OCI-LY1 (cell line): ENCODE data around the gene YPEL4.

ENCODE experiments used
- H2AFZ ChIP-seq: fragments of 200-600 bp; sonication (generic), shearing (Covaris generic); 2 replicates; pipeline ENCODE4 v1.6.0; 2014; ENCODE audit warnings: antibody characterized with exemption, mild to moderate bottlenecking, low read length
- H3F3A ChIP-seq: fragments of 200-600 bp; sonication (generic), shearing (Covaris generic); 2 replicates; pipeline ENCODE4 v1.6.0; 2014; ENCODE audit warnings: mild to moderate bottlenecking, antibody characterized with exemption, low read length, moderate library complexity; ENCODE audit not compliant: insufficient read depth
- H3K27ac ChIP-seq: fragments of 200-600 bp; sonication (generic); 2 replicates; pipeline ENCODE4 v1.5.1; 2014; ENCODE audit warnings: low read length, mixed run types, mild to moderate bottlenecking, low read depth; ENCODE audit not compliant: poor library complexity, severe bottlenecking
- H3K27me3 ChIP-seq: fragments of 200-600 bp; sonication (generic); 2 replicates; pipeline ENCODE4 v1.6.0; 2014; ENCODE audit warnings: antibody characterized with exemption, mild to moderate bottlenecking, low read length, moderate library complexity; ENCODE audit not compliant: insufficient read depth
- H3K36me3 ChIP-seq: fragments of 200-600 bp; sonication (generic); 2 replicates; pipeline ENCODE4 v1.6.1; 2014; ENCODE audit warnings: mild to moderate bottlenecking, antibody characterized with exemption, low read length, moderate library complexity, mixed read lengths; ENCODE audit not compliant: insufficient read depth
- H3K4me1 ChIP-seq: fragments of 200-600 bp; sonication (generic); 2 replicates; pipeline ENCODE4 v1.5.1; 2014; ENCODE audit warnings: mild to moderate bottlenecking, low read length, moderate library complexity; ENCODE audit not compliant: insufficient read depth, severe bottlenecking
- H3K4me2 ChIP-seq: fragments of 200-600 bp; sonication (generic), shearing (Covaris generic); 2 replicates; pipeline ENCODE4 v1.6.1; 2014; ENCODE audit warnings: low read length
- H3K4me3 ChIP-seq: fragments of 200-600 bp; sonication (generic); 2 replicates; pipeline ENCODE4 v1.5.1; 2014; ENCODE audit warnings: low read length, low read depth, mild to moderate bottlenecking, mixed read lengths; ENCODE audit not compliant: poor library complexity, severe bottlenecking
- H3K79me2 ChIP-seq: fragments of 200-600 bp; shearing (Covaris generic); 2 replicates; pipeline ENCODE4 v1.6.1; 2016; ENCODE audit warnings: mixed run types, low read length, mixed read lengths; ENCODE audit not compliant: insufficient read depth
- H3K9ac ChIP-seq: fragments of 200-600 bp; sonication (generic), shearing (Covaris generic); 2 replicates; pipeline ENCODE4 v1.6.1; 2014; ENCODE audit warnings: mild to moderate bottlenecking, low read length, mixed read lengths
- H3K9me2 ChIP-seq: fragments of 200-600 bp; sonication (generic), shearing (Covaris generic); 2 replicates; pipeline ENCODE4 v1.6.1; 2014; ENCODE audit warnings: low read depth, mild to moderate bottlenecking, low read length, mixed read lengths
- H3K9me3 ChIP-seq: fragments of 200-600 bp; shearing (Covaris generic); 2 replicates; pipeline ENCODE4 v1.6.1; 2014; ENCODE audit warnings: low read length, mixed read lengths
- H4K20me1 ChIP-seq: fragments of 200-600 bp; sonication (generic), shearing (Covaris generic); 2 replicates; pipeline ENCODE4 v1.6.0; 2016; ENCODE audit warnings: mild to moderate bottlenecking, low read length; ENCODE audit not compliant: insufficient read depth
- EZH2 ChIP-seq: fragments of 200-600 bp; sonication (generic), shearing (Covaris generic); IDR thresholded peaks from 2 replicates; pipeline ENCODE4 v1.8.0; 2017; ENCODE audit warnings: borderline replicate concordance, mixed run types, mild to moderate bottlenecking, antibody characterized with exemption, low read length, moderate library complexity, mixed read lengths
- TF ChIP-seq, protein P1 (sequence below): fragments of 200-600 bp; sonication (generic), shearing (Covaris generic); IDR thresholded peaks from 2 replicates; pipeline ENCODE4 v1.5.1; 2017; ENCODE audit warnings: mild to moderate bottlenecking, antibody characterized with exemption, low read length, moderate library complexity, mixed read lengths

The YPEL4 gene

DNA sequence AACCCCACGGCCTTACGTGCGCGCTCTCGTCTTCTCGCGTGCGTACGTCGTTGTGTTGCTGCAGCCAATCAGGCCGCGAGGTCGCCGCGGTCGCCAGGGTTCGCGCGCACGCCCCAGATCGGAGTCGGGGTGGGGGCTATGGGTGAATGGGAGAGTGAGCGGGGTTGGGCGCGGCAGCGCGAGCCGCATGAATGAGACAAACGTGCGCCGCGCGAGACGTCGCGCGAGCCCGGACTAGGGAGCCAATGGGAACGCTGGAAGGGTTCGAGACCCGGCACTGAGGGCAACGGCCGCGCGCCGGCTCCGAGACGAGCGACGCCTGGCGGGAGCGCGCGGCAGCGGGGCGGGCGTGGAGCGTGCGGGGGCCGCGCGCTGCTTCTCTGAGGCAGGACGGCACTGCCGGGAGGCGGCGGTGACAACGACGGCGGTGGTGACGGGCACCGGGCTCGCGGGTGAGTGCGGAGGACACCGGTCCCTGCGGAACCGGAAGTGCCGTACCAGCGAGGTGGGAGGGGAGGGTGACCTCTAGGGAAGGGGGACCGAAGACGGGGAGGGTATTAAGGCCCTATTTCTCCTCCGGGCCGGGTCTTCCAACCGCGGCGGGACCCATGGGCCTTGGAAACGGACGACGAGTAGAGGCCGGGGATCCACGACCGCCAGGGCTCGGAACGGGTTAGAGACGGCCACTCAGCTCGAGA is 18.2 kb upstream of the YPEL4 start, which contains the start of gene ZDHHC5:
ZDHHC5 (plus strand) TSS at position 379 of the 698 bp plus-strand sequence. CDS start 4,977 bp downstream, outside the sequence.
- H3K27ac ChIP-seq, result peak within 1 kb of the TSS; percentile 83
- no peaks in the 10 kb centered on the region for H3F3A ChIP-seq
- peak within 1 kb of the TSS; percentile 100 for H3K9ac ChIP-seq
- no peaks in the 10 kb centered on the region for H3K27me3 ChIP-seq
- peak within 1 kb of the TSS; percentile 89 for H3K4me2 ChIP-seq
- peaks cover 42% of the 10 kb centered on the region for H3K79me2 ChIP-seq
- H3K36me3 ChIP-seq, result peaks cover 28% of the 10 kb centered on the region
- H3K9me3 ChIP-seq, result no peaks in the 10 kb centered on the region
- H3K9me2 ChIP-seq, result no peaks in the 10 kb centered on the region
- peaks cover 21% of the 10 kb centered on the region for H3K4me1 ChIP-seq
- TF ChIP-seq EZH2, result no peak
- TF ChIP-seq, protein P1, sequence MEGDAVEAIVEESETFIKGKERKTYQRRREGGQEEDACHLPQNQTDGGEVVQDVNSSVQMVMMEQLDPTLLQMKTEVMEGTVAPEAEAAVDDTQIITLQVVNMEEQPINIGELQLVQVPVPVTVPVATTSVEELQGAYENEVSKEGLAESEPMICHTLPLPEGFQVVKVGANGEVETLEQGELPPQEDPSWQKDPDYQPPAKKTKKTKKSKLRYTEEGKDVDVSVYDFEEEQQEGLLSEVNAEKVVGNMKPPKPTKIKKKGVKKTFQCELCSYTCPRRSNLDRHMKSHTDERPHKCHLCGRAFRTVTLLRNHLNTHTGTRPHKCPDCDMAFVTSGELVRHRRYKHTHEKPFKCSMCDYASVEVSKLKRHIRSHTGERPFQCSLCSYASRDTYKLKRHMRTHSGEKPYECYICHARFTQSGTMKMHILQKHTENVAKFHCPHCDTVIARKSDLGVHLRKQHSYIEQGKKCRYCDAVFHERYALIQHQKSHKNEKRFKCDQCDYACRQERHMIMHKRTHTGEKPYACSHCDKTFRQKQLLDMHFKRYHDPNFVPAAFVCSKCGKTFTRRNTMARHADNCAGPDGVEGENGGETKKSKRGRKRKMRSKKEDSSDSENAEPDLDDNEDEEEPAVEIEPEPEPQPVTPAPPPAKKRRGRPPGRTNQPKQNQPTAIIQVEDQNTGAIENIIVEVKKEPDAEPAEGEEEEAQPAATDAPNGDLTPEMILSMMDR, result peak; percentile 16; the same call in 1 of the 2 replicates
- no peak within 1 kb of the TSS for H2AFZ ChIP-seq
- peak within 1 kb of the TSS; percentile 100 for H3K4me3 ChIP-seq
- H4K20me1 ChIP-seq, result no peaks in the 10 kb centered on the region

DNA sequence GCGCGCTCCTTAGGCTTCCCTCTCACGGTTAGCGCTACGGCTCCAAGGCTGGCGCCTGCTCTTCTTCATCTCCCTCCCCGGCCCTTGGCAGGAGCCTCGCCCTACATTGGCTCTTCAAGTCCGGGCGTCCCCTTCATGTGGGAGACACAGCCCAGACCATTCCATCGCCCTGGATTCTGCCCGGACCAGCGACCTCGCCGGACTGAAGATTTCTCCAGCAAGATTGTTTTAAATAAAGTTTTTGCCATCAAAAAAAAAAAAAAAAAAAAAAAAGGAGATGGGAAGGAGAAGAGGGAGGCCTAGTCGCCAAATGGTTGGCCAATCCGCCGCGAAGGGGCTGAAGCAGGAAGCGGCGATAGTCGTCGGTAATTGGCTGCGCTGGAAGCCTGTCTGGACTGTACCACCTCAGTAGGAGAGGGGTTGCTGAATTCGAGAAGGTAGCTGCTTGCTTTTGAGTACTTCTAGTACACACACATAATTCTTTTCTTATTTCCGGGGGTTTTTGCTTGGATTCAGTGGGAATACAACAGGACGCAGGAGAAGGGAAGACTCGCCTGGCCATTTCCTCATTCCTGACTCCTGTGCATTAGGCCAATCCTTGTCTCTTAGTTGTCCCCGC is 17.5 kb upstream of the YPEL4 start:
- Histone ChIP-seq H3K4me2 (peak overlapping the region; percentile 89), H3K9me3 (no peaks in the 10 kb centered on the region), H4K20me1 (no peaks in the 10 kb centered on the region), H3K27me3 (no peaks in the 10 kb centered on the region), H3K4me1 (peaks cover 21% of the 10 kb centered on the region), H3F3A (no peaks in the 10 kb centered on the region), H2AFZ (no peak overlapping the region), H3K9ac (peak overlapping the region; percentile 75), H3K4me3 (peak overlapping the region; percentile 100), H3K27ac (peak overlapping the region; percentile 83), H3K36me3 (peaks cover 23% of the 10 kb centered on the region; the same call in 1 of the 2 replicates), H3K9me2 (no peaks in the 10 kb centered on the region), H3K79me2 (peaks cover 40% of the 10 kb centered on the region)
- TF ChIP-seq, protein P1, result no peak
- no peak for TF ChIP-seq EZH2

DNA sequence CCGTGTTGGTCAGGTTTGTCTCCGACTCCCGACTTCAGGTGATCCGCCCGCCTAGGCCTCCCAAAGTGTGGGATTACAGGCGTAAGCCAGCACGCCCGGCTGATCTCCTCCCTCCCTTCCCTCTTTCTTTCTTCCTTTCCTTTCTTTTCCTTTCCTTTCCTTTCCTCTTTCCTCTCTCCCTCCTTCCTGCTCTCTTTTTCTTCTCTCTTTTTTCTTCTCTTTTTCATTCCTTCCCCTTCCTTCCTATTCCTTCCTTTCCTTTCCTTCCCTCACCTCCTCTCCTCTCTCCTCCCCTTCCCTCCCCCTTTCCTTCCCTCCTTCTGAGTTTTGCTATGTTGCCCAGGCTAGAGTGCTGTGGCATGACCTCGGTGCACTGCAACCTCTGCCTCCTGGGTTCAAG is 14.3 kb upstream of the YPEL4 start:
- Histone ChIP-seq H3K4me2 (no peak overlapping the region), H3K4me3 (no peak overlapping the region), H3K9me2 (no peaks in the 10 kb centered on the region), H3K36me3 (peaks cover 36% of the 10 kb centered on the region), H3K9ac (no peak overlapping the region), H2AFZ (no peak overlapping the region), H3K79me2 (peaks cover 8% of the 10 kb centered on the region), H3K27ac (no peak overlapping the region), H3K9me3 (no peaks in the 10 kb centered on the region), H4K20me1 (no peaks in the 10 kb centered on the region), H3F3A (no peaks in the 10 kb centered on the region), H3K27me3 (no peaks in the 10 kb centered on the region), H3K4me1 (peaks cover 10% of the 10 kb centered on the region)
- TF ChIP-seq EZH2, result no peak
- TF ChIP-seq, protein P1, result no peak
